Caco-2 (cell line): ENCODE results near the gene MINDY3. TPM values are rescaled to one million over a fixed set of nuclear protein-coding genes. Genes with fewer than 3 reads are reported as not detected.

ENCODE experiments used
- BruUV-seq: library from RNA; stranded (reverse); fragments of 400-500 nt; replicated peaks from 2 replicates; lab custom pipeline; 2021; lab: Mats Ljungman, UMichigan
- CTCF ChIA-PET: fragments of 300-600 bp; sonication (Branson Sonifier 250); formaldehyde crosslinking; loops from one replicate; lab custom pipeline; 2022; ENCODE audit warnings: antibody characterized with exemption; lab: Charles Lee
- POLR2A ChIA-PET: fragments of 300-600 bp; sonication (Branson Sonifier 250); formaldehyde crosslinking; loops from one replicate; lab custom pipeline; 2022; ENCODE audit warnings: antibody characterized with exemption; lab: Charles Lee
- DNase-seq, 2 experiments: peaks; one replicate each; pipeline versions ENCODE4 v3.0.0 to v3.0.0-alpha.2; 2020 to 2022
- H3K27me3 ChIP-seq: replicated peaks from 2 replicates; pipeline ENCODE4 v1.6.0; 2011; ENCODE audit warnings: low read length; ENCODE audit not compliant: control insufficient read depth, insufficient read depth
- H3K36me3 ChIP-seq: 2 replicates; pipeline ENCODE4 v1.5.1; 2011; ENCODE audit warnings: low read length; ENCODE audit not compliant: control insufficient read depth, insufficient read depth
- H3K4me1 ChIP-seq: fragments of 250-450 bp; sonication (Bioruptor Pico); 2 replicates; pipeline ENCODE4 v1.5.1; 2020; ENCODE audit warnings: mild to moderate bottlenecking
- H3K4me3 ChIP-seq: 2 replicates; pipeline ENCODE4 v1.5.1; 2011; ENCODE audit warnings: low read depth, mild to moderate bottlenecking, control low read depth, low read length
- H3K9me3 ChIP-seq: fragments of 250-450 bp; sonication (Bioruptor Pico); 2 replicates; pipeline ENCODE4 v1.5.1; 2020; ENCODE audit warnings: mild to moderate bottlenecking, moderate library complexity
- H3K27ac Mint-ChIP-seq: one replicate; pipeline ENCODE4 v1.8.0; 2022; ENCODE audit warnings: mixed read lengths; ENCODE audit not compliant: unreplicated experiment
- H3K27me3 Mint-ChIP-seq: one replicate; pipeline ENCODE4 v1.8.0; 2022; ENCODE audit warnings: mixed read lengths; ENCODE audit not compliant: insufficient read depth, unreplicated experiment
- H3K36me3 Mint-ChIP-seq: one replicate; pipeline ENCODE4 v1.8.0; 2022; ENCODE audit warnings: mild to moderate bottlenecking, mixed read lengths; ENCODE audit not compliant: insufficient read depth, unreplicated experiment
- H3K4me1 Mint-ChIP-seq: one replicate; pipeline ENCODE4 v1.8.0; 2022; ENCODE audit warnings: low read depth, mixed read lengths; ENCODE audit not compliant: unreplicated experiment
- H3K4me3 Mint-ChIP-seq: one replicate; pipeline ENCODE4 v1.8.0; 2022; ENCODE audit warnings: mild to moderate bottlenecking, moderate library complexity, mixed read lengths; ENCODE audit not compliant: unreplicated experiment
- H3K9me3 Mint-ChIP-seq: one replicate; pipeline ENCODE4 v1.8.0; 2022; ENCODE audit warnings: mixed read lengths; ENCODE audit not compliant: unreplicated experiment
- CTCF ChIP-seq, 2 experiments: fragments of 200-600 bp in 1 of 2; IDR thresholded peaks; 1 replicate in 1 of 2; 2 replicates in 1 of 2; pipeline versions ENCODE4 v1.5.1 to v1.8.0; 2011 to 2022; ENCODE audit warnings: antibody characterized with exemption in 1 of 2, control low read depth in 1 of 2, inconsistent platforms in 1 of 2, low read depth in 1 of 2, low read length in 1 of 2, mild to moderate bottlenecking in 1 of 2, moderate library complexity in 1 of 2; ENCODE audit not compliant: insufficient read depth in 1 of 2, severe bottlenecking in 1 of 2, unreplicated experiment in 1 of 2
- intact Hi-C: fragments of 100-400 bp; cut with micrococcal nuclease; formaldehyde crosslinking; loops from one replicate; pipeline ENCODE4 v1.10.0; 2022; ENCODE audit not compliant: unreplicated experiment
- total RNA-seq: library from RNA; stranded (reverse); gene quantifications from 2 replicates; pipeline ENCODE4 v1.2.3, GENCODE V29; 2022

The MINDY3 gene
- total RNA-seq, 1 experiment from 2014 or later: 25.9 TPM

GRCh38 chr10:15847481-15847880 lies 12.8 kb downstream of the MINDY3 start:
- H3K4me3 ChIP-seq: no peak overlapping the region
- no peaks in the 10 kb centered on the region for H3K36me3 ChIP-seq
- TF ChIP-seq CTCF (IDR thresholded peaks at IDR 0.05; ENCODE audit: insufficient read depth in 1 of 2, low read depth in 1 of 2, low read length in 1 of 2, severe bottlenecking in 1 of 2, unreplicated experiment in 1 of 2): no peak
- H3K27ac Mint-ChIP-seq: no peak overlapping the region
- peaks cover 29% of the 10 kb centered on the region for H3K9me3 Mint-ChIP-seq
- ChIA-PET CTCF (no interaction called here), POLR2A (no interaction called here)
- H3K36me3 Mint-ChIP-seq: peaks cover 10% of the 10 kb centered on the region
- no peaks in the 10 kb centered on the region for H3K27me3 Mint-ChIP-seq
- H3K9me3 ChIP-seq: peaks cover 10% of the 10 kb centered on the region
- no peaks in the 10 kb centered on the region for H3K4me1 Mint-ChIP-seq
- no peaks in the 10 kb centered on the region for H3K4me1 ChIP-seq
- intact Hi-C loops: no loop called here
- BruUV-seq: no TSS peak
- H3K4me3 Mint-ChIP-seq: no peak overlapping the region
- no peaks in the 10 kb centered on the region for H3K27me3 ChIP-seq
- no peak for DNase-seq

GRCh38 chr10:15844517-15844916 lies 15.8 kb downstream of the MINDY3 start:
- no peak overlapping the region for H3K4me3 ChIP-seq
- intact Hi-C loops: no loop called here
- no peak overlapping the region for H3K27ac Mint-ChIP-seq

GRCh38 chr10:15843695-15844094 lies 16.6 kb downstream of the MINDY3 start:
- POLR2A ChIA-PET: no interaction called here
- H3K27me3 ChIP-seq: no peaks in the 10 kb centered on the region
- CTCF ChIA-PET: no interaction called here
- no peaks in the 10 kb centered on the region for H3K36me3 Mint-ChIP-seq
- H3K27me3 Mint-ChIP-seq: no peaks in the 10 kb centered on the region
- H3K27ac Mint-ChIP-seq: no peak overlapping the region
- DNase-seq: no peak
- no peaks in the 10 kb centered on the region for H3K9me3 ChIP-seq
- intact Hi-C loops: no loop called here
- TF ChIP-seq CTCF (IDR thresholded peaks at IDR 0.05; ENCODE audit: insufficient read depth in 1 of 2, low read depth in 1 of 2, low read length in 1 of 2, severe bottlenecking in 1 of 2, unreplicated experiment in 1 of 2): no peak
- no peak overlapping the region for H3K4me3 ChIP-seq
- no peaks in the 10 kb centered on the region for H3K4me1 ChIP-seq
- H3K36me3 ChIP-seq: no peaks in the 10 kb centered on the region
- BruUV-seq: no TSS peak
- H3K4me1 Mint-ChIP-seq: no peaks in the 10 kb centered on the region
- H3K9me3 Mint-ChIP-seq: no peaks in the 10 kb centered on the region
- H3K4me3 Mint-ChIP-seq: no peak overlapping the region

More at GRCh38 chr10:15844517-15844916, 15.8 kb downstream of the MINDY3 start:
- H3K4me1 Mint-ChIP-seq: no peaks in the 10 kb centered on the region
- no peaks in the 10 kb centered on the region for H3K27me3 Mint-ChIP-seq
- Histone ChIP-seq H3K4me1 (no peaks in the 10 kb centered on the region), H3K9me3 (no peaks in the 10 kb centered on the region), H3K27me3 (no peaks in the 10 kb centered on the region), H3K36me3 (no peaks in the 10 kb centered on the region)
- TF ChIP-seq CTCF (IDR thresholded peaks at IDR 0.05; ENCODE audit: insufficient read depth in 1 of 2, low read depth in 1 of 2, low read length in 1 of 2, severe bottlenecking in 1 of 2, unreplicated experiment in 1 of 2): no peak
- no peak for DNase-seq
- no TSS peak for BruUV-seq
- ChIA-PET CTCF (no interaction called here), POLR2A (no interaction called here)
- H3K36me3 Mint-ChIP-seq: no peaks in the 10 kb centered on the region
- H3K4me3 Mint-ChIP-seq: no peak overlapping the region
- H3K9me3 Mint-ChIP-seq: no peaks in the 10 kb centered on the region
